HTERT RPE-1 (cell line): Measurements from ENCODE around the gene KPRP.

Experiments used
- in situ Hi-C: fragments of 300-500 bp; cut with MboI; formaldehyde crosslinking; loops from 4 replicates; pipeline ENCODE4 v1.14.3; 2020; ENCODE audit warnings: low sequenced_read_pairs

Gene KPRP, protein sequence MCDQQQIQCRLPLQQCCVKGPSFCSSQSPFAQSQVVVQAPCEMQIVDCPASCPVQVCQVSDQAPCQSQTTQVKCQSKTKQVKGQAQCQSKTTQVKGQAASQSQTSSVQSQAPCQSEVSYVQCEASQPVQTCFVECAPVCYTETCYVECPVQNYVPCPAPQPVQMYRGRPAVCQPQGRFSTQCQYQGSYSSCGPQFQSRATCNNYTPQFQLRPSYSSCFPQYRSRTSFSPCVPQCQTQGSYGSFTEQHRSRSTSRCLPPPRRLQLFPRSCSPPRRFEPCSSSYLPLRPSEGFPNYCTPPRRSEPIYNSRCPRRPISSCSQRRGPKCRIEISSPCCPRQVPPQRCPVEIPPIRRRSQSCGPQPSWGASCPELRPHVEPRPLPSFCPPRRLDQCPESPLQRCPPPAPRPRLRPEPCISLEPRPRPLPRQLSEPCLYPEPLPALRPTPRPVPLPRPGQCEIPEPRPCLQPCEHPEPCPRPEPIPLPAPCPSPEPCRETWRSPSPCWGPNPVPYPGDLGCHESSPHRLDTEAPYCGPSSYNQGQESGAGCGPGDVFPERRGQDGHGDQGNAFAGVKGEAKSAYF

GRCh38 chr1:152757747-152758146 is at the start of gene KPRP:
Gene KPRP (plus strand): TSS chr1:152758025. CDS start chr1:152759589, 1,564 bp downstream.
- in situ Hi-C loops, result no loop called here

- in situ Hi-C loops, result no loop called here
Observed at GRCh38 chr1:152718238-152718637, 39.6 kb upstream of the KPRP start.

DNA sequence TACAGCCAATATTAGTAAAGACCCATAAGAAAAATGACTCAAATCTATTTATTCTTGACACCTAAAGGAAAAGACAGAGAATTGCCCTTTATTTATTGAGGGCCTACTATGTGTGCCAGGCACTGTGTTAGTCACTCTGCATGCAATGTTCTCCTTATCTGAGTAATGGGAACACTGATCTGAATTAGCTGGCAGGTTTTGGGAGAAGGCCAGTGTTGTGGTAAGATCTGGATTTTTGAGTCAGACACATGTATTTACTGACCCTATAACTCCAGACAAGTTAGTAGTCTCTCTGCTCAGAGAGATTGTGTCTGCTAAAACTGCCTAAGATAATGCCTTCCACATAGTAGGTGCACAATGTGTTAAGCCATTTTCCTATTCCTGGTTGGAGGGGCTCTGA is 32.6 kb upstream of the KPRP start:
- in situ Hi-C loops, result no loop called here

- in situ Hi-C loops, result no loop called here
Observed at GRCh38 chr1:152728986-152729385, 28.8 kb upstream of the KPRP start.

DNA sequence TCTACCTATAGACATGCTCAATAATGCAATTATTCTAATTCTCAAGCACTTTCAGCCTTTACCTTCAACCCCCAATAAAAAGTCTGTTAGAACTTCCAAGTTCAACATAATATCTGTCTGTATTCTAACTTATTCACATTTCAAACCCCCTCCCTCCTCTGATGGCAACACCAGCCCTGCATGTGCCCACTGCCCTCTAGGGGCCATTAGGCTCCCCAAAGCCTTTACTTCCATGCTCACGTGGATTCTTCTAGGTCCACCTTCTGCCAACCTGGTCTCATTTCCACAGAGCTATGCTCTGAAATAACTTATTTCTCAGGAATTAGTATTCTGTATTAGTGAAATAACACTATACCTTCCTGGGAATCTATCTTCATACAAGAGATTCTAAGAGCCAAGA is 22.2 kb upstream of the KPRP start:
- in situ Hi-C loops, result no loop called here

DNA sequence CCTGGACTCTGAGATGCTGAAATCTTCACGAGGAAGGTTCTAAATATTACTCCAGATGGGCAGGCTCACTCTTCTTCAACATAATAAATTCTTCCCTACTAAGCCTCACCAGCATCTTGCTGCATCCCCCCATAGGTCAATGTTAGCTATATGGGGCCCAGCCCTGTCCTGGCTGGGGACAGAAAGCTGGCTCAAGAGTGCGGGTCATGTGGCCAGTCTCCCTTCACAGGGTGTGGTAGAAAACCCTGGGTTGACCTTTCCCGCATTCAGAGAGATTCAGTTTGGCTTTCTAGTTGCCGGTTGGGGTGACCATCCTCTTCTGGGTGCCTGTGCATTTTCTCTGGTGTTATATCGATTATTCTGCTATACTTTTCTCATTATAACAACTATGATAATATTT is 19.8 kb upstream of the KPRP start:
- in situ Hi-C loops, result no loop called here

DNA sequence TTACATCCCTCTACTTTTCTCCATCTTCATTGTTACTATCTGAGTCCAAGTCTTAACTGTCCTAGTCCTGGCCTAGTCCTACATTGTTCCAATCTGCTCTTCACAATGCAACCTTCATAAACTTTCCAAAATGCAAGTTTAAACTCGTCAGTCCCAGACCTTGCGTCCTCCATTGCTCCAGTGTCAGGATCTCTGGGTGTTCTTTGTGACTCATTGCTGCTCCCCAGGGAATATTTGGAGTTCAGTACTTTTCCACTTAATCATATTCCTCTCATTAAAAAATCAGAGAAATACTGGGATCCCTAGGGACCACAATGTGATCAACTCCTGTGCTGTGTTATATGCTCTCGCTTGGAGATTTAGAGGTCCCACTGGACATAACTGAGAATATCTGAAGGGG is 18.0 kb upstream of the KPRP start:
- in situ Hi-C loops, result no loop called here

DNA sequence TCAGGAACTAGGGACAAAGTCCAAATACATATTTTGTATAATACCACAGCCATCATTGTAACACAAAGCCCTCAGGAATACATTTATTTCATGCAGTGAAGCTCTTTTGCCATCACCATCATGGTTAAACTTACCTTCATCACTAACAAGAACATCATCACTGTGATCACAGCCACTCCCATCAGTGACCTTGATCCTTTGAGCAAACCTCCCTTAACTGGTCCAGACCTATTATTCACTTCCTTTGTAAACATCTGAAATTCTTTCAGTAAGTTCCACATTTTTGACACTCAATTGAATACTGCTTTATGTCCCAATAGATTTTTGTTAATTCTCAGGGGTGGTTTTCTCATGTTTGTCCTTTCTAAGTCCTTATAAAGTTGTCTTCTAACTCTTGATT is 16.2 kb upstream of the KPRP start:
- in situ Hi-C loops, result no loop called here

GRCh38 chr1:152743371-152744145 is 14.3 kb upstream of the KPRP start:
- in situ Hi-C loops, result no loop called here

- in situ Hi-C loops, result no loop called here
Observed at GRCh38 chr1:152745289-152745704, 12.5 kb upstream of the KPRP start.

- in situ Hi-C loops, result no loop called here
Observed at GRCh38 chr1:152745765-152746444, 11.9 kb upstream of the KPRP start.

- in situ Hi-C loops, result no loop called here
Observed at GRCh38 chr1:152747831-152748230, 10.0 kb upstream of the KPRP start.

DNA sequence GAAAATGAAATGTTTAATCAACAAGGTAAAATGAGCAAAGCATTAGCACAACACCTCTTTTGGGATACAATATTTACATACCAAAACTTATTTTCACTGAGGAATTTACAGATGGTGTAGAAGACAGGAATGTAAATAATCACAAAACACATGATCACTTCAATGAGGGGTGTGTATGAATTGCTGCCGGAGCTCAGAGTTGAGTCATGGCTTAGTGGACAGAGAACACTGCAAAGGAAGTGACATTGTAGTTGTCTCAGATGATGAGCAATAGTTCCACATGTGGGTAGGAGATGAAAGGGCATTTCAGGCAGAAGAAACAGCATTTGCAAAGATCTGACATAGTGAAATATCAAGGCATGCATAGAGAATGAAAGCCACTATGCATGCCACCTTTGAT is 5.6 kb upstream of the KPRP start:
- in situ Hi-C loops, result no loop called here

- in situ Hi-C loops, result no loop called here
Observed at GRCh38 chr1:152753586-152753985, 4.2 kb upstream of the KPRP start.

- in situ Hi-C loops, result no loop called here
Observed at GRCh38 chr1:152756872-152757271, 953 bp upstream of the KPRP start.

DNA sequence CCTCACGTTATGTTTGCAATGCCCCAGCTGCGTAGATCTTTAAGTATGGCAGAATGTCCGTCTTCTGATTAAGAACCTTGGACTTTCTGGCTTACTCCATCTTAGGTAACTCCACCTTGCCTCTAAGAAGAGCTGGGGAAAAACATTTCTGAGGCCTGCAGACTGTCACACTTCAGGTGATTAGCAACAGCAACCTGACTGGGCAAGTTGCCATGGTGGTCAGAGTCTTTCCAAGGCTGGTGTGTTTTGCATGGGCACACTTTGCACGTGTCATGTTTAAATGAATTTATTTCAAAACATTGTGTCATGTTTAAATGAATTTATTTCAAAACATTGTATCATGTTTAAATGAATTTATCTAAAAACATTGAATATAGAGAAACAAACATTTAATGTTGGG is 811 bp downstream of the KPRP start:
- in situ Hi-C loops, result no loop called here

DNA sequence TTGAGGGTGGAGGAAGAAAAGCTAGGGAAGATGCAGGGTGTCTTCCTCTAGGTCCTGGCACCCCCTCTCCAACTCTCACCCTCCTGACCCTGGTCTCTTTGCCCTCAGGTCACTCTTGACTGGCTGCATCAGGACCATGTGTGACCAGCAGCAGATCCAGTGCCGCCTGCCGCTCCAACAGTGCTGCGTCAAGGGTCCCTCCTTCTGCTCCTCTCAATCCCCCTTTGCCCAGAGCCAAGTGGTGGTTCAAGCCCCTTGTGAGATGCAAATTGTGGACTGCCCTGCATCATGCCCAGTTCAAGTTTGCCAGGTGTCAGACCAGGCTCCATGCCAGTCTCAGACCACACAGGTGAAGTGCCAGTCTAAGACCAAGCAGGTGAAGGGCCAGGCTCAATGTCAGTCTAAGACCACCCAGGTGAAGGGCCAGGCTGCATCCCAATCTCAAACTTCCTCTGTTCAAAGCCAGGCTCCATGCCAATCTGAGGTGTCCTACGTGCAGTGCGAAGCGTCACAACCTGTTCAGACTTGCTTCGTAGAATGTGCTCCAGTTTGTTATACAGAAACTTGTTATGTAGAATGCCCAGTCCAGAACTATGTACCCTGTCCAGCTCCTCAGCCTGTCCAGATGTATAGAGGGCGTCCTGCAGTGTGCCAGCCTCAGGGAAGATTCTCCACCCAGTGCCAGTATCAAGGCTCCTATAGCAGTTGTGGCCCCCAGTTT is 1.8 kb downstream of the KPRP start:
- in situ Hi-C loops, result no loop called here

GRCh38 chr1:152760551-152761190 is 2.8 kb downstream of the KPRP start:
- in situ Hi-C loops, result no loop called here

- in situ Hi-C loops, result no loop called here
Observed at GRCh38 chr1:152761609-152762213, 3.9 kb downstream of the KPRP start.
